GM19438 (cell line): Measurements from ENCODE around the gene RAX2.
"Not testable (repeated sequence)": the region's sequence is repeated elsewhere in the genome, so short reads cannot be mapped to it uniquely, and the experiment has no call there.

ENCODE experiments used
- ATAC-seq: cut with Tn5 transposase; IDR thresholded peaks from one replicate; pipeline ENCODE4 v1.9.1; 2021; ENCODE audit warnings: low read depth; ENCODE audit not compliant: unreplicated experiment

Gene RAX2

GRCh38 chr19:3771906-3772455 lies at the start of gene RAX2:
Gene RAX2, minus strand, starts transcription at chr19:3772228. Its CDS starts 486 bp downstream, at chr19:3771742.
- ATAC-seq: no peak

GRCh38 chr19:3821156-3821555 lies 49.1 kb upstream of the RAX2 start:
- ATAC-seq: no peak

DNA sequence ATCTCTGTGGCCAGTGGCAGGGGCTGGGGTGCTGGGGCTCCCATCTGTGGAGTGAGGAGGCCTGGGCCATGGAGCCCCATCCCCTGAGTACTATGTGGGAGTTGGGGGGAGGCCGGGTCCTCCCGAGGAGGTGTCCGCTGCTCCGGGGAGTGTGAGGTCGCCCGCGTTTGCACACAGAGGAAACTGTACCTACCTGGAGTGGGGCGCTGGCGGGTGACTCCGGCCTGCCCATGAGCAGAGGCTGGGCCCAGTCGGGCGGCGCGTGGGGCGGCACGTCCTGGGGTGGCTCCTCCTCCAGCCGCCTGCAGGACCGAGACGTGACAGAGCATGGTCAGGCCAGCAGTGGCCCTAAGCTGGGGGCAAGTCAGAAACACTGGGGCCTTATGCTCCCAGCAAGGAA lies 48.0 kb upstream of the RAX2 start:
- ATAC-seq: no peak

DNA sequence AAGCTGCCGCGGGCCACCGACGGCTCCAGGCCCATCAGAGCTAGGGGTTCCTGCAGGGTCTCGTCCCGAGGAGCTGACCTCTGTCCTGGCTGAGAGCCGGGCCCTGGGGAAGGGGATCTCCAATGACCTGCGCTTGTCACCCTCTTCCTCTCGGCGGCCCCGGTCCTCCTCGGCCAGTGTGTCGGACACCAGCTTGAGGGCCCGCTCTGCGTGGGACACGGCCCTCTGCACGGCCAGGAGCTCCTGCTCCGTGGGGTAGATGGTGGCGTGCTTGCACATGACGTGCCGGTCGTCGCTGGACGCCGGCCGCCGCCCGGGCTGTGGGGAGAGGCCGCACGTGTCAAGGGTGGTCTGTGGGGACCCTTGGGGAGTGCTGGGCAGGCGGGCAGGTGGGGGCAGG lies 46.9 kb upstream of the RAX2 start:
- ATAC-seq: no peak

- no peak for ATAC-seq
Observed at GRCh38 chr19:3818466-3818865, 46.4 kb upstream of the RAX2 start.

GRCh38 chr19:3817761-3818160 lies 45.7 kb upstream of the RAX2 start:
- no peak for ATAC-seq

DNA sequence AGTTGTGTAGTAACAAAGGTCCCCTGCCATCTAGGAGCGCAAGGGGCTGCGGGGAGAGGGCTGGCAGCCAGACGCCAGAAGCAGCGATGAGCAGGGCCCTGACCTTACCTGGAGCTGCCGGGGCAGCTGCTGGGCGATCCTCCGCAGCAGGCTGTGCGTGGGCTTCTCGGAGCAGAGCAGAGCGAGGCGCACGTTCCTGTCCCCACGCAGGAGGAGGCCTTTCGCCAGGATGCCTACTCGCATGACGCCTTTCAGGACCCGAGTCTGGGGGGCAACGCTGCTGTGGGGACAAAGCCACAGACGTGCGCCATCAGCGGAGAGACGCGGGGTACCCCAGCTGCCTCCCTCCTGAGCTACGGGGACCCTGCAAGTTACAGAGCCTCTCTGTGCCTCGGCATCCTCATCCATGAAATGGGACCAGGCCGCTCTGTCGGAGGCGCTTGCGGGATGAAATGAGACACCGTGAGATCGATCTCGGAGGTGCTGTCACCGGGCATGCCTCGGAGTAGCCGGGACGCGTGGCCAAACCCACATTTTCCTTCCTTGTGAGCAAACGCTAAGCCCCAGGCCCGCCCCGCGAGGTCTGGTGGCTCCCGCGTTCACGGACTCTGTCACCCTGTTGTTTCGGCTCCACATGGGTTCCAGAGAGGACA lies 44.7 kb upstream of the RAX2 start:
- ATAC-seq: no peak

- ATAC-seq: not testable (repeated sequence)
Observed at GRCh38 chr19:3816148-3816547, 44.1 kb upstream of the RAX2 start.

GRCh38 chr19:3814648-3815047 lies 42.6 kb upstream of the RAX2 start:
- no peak for ATAC-seq

DNA sequence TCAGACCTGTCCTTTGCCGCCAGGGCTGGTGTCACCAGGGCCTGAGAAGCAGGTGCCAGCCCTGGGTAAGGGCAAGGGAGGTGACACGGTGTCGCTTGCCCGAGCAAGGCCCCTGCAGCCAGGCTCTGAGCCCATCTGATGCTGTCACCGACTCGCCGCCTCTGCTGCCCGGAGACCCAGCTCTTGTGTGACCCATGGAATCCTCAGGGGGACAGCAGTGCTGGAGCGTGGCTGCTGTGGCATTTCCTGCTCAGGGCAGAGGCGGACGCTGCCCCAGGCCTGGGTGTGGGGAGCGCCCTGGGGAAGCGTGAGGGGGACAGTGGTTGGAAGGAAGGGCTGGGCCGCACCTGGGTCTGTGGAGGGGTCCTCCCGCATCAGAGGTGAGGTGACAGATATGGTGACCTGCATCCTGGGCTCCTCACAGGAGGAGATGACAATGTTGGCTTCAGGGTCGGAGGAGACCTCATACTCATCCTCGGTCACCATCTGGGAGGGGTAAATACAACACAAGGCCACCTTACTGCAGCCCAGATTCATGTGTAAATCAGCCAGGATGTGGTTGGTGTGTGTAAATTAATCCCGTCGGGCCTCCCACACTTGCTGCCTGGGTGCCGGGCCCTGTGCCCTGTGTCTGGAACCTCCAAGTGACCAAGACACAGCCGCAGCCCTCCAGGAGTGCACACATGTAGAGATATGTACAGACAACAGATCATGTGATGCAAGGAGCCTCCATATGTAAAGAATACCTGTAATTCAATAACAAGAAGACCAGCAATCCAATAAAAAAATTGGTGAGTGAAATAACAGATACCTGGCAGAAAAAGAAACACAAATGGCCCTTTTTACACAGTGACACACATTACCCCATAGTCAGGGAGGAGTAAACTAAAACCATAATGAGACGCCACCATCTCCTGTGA lies 41.7 kb upstream of the RAX2 start:
- no peak for ATAC-seq

DNA sequence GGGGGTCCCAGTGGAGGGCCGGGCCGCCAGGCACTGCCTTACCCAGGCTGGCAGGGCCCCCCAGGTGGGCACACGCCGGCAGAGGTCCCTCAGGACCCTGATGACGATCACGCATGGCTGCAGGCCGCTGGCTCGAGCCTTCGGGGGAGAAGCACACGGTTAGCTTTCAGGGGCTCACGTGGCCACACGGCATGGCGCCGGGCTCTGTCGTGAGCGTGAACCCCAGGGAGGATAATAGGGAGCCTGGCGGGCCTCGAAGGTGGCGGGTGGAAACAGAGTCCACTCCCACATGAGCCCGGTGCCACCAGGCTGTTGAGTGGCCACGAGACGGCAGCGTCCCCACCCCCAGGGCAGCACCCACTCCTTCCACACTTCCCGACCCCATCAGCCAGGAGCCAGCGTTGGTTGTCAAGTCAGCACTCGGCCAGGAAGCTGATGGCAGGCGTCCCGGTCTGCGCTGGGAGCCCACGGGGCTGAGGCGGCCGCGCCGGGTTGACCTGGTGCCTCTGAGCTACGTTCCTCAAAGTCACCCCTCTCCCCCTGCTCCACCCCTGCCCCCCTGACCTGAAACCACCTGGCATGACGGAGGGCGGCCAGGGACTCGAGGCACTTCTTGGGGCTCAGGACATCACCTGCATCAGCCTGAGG lies 38.8 kb upstream of the RAX2 start:
- ATAC-seq: no peak

DNA sequence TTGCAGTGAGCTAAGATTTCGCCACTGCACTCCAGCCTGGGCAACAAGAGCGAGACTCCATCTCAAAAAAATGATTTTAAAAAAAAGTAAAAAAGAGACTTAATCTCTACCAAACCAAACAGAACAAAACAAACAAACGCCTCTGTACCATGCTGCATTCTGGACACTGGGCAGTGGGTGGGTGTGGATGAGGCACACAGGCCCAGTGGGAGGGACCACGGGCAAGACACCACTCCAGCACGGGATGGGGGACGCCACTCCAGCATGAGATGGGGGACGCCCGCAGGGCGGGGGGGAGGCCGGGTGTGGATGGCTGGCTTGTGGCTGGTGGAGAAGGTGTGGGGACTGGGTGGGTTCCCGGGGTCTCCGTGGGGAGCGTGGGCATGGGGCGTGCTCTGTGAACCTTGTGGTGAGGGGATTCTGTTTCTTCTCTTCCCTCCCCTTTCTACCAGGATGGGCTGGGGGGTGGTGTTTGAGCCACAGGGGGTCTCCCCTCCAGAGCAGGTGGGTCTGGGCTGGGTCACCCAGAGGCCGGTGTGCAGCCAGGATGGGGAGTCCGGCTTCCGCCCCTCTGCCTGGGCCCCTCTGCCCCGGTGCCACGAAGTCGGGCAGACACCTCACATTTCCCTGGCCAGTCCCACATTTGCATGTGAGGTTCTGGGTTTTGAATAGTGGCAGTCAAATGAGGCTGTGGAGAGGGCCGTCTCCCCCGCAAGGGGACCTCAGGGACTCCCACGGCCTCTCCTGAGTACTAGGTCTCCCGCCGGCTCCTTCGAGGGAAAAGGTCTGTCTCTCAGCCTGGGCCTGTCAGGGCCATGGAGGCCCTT lies 38.1 kb upstream of the RAX2 start:
- no peak for ATAC-seq

- no peak for ATAC-seq
Observed at GRCh38 chr19:3808420-3809143, 36.6 kb upstream of the RAX2 start.

GRCh38 chr19:3807574-3808354 lies 35.7 kb upstream of the RAX2 start:
- ATAC-seq: no peak

- ATAC-seq: no peak
Observed at GRCh38 chr19:3807131-3807480, 35.1 kb upstream of the RAX2 start.

DNA sequence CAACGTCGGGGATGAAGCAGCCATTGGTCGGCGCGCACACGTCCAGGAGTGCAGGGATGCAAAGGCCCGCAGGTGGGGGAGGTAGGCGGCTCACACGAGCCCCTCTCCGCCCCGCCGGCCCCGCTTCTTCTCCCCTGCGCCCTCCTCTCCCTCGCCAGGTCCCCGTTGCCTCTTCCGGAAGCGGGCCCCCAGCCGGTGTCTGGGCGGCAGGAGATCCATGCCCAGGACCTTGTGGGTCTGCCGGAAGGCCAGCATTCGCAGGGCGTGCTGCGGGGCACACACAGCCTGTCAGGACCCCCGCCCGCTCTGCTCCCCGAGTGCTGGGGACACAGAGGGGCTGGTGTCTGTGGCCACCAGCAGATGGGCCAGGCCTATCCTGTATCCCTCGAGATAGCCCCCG lies 33.8 kb upstream of the RAX2 start:
- ATAC-seq: no peak

DNA sequence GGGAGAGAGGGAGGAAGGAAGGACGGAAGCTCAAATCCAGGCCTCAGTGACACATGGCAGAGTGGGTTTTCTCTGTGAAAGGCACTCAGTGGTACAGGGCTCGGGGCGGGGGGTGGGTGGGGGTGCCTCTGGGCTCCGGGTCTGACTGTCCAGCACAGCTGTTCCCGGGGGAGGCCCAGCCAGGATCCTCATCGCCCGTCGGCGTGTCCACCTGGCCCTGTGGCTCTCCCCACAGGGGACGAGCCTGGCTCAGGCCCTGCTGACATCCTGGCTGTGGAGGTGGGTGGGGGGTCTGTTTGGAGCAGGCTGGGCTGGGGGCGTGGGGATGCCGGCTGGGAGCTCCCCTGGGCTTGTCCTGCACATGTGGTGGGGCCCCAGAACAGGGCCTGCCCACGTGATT lies 32.4 kb upstream of the RAX2 start:
- no peak for ATAC-seq

DNA sequence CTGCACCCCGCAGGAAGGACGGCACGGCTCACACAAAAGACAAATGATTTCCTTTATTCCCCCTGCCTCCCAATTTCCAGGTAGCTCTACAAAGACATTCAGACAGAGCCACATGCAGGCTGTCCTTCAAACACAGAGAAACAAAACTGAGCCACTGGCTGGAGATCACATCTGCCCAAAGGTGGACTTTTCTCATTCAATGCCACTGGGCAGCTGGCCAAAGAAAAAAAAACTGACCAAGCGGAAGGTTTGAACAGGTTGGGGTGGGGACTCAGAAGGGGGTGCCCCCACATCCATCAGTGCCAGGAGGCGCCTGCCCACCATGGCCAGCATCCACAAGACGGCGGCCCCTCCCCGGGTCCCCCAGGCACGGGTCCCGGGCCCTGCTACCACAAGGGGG lies 32.0 kb upstream of the RAX2 start:
- no peak for ATAC-seq
